Measurements from ENCODE around the gene LRRC8C. TPM values are rescaled to one million over a fixed set of nuclear protein-coding genes. Genes with fewer than 3 reads are reported as not detected.

LRRC8C gene
- total and polyA plus RNA-seq, 2 of the 8 experiments (the other 6 are each of a cell fraction or from before 2014, with no cell fraction given) = 1.1 to 2.1 TPM

GRCh38 chr1:89602871-89603404, 30.0 kb upstream of the LRRC8C start:
- ChIA-PET CTCF (ENCODE audit: partially characterized antibody) (interaction anchor here (0.8 to 4.8 kb wide), 8 partner anchors 13 to 160 kb away, joined by 3 to 28 read pairs (median 6); no protein-coding TSS in a partner anchor), POLR2A (ENCODE audit: partially characterized antibody) (interaction anchor here (2.3 kb wide), 1 partner anchor 9 kb away, joined by 12 read pairs; no protein-coding TSS in a partner anchor)
- no peak overlapping the region for H3K56ac ChIP-seq (replicated peaks; ENCODE audit: insufficient read length, low read depth, low read length)
- no peak for TF ChIP-seq YY1 (IDR thresholded peaks at IDR 0.05; ENCODE audit: low read depth, low read length)
- TF ChIP-seq SAP30 (IDR thresholded peaks at IDR 0.05; ENCODE audit: insufficient read depth, insufficient replicate concordance, low read length) = no peak
- TF ChIP-seq EGR1 (IDR thresholded peaks at IDR 0.05; ENCODE audit: borderline replicate concordance, low read depth, low read length) = no peak
- TF ChIP-seq KDM1A (IDR thresholded peaks at IDR 0.05; ENCODE audit: borderline replicate concordance, low read length) = no peak
- TF ChIP-seq ATF3 (IDR thresholded peaks at IDR 0.05; ENCODE audit: insufficient read depth, low read depth, low read length) = no peak
- no peak for TF ChIP-seq GTF2F1 (IDR thresholded peaks at IDR 0.05; ENCODE audit: borderline replicate concordance, low read depth, low read length)
- TF ChIP-seq TAF1 (IDR thresholded peaks at IDR 0.05; ENCODE audit: low read depth, low read length) = no peak
- TF ChIP-seq BRCA1 (IDR thresholded peaks at IDR 0.05; ENCODE audit: low read depth, low read length) = no peak
- no peak for TF ChIP-seq SIRT6 (IDR thresholded peaks at IDR 0.05; ENCODE audit: low read length)
- no peak for TF ChIP-seq EP300 (IDR thresholded peaks at IDR 0.05; ENCODE audit: borderline replicate concordance in 1 of 2, low read depth in 2 of 2, low read length in 2 of 2)
- no peak for TF ChIP-seq CREB1 (IDR thresholded peaks at IDR 0.05)
- no peak for TF ChIP-seq ATF2 (IDR thresholded peaks at IDR 0.05; ENCODE audit: low read length)

More at GRCh38 chr1:89602871-89603404, 30.0 kb upstream of the LRRC8C start:
- Histone ChIP-seq H3K18ac (ENCODE audit: extremely low read depth, low read length) (no peak overlapping the region), H3K4me1 (replicated peaks in 1 of 4; ENCODE audit: control insufficient read depth in 3 of 4, insufficient read depth in 4 of 4, low read length in 3 of 4) (peaks cover 2 to 14% (median 9%) of the 10 kb centered on the region in 4 experiments; a peak in 5 of 7 replicates), H2AK5ac (ENCODE audit: low read depth, low read length) (no peak overlapping the region), H3K9ac (replicated peaks in 1 of 4; ENCODE audit: extremely low read depth in 1 of 4, low read depth in 3 of 4, low read length in 3 of 4) (no peak overlapping the region), H2BK12ac (ENCODE audit: low read depth, low read length) (no peak overlapping the region), H3K9me3 (ENCODE audit: insufficient read depth in 2 of 2, low read depth in 1 of 2, low read length in 1 of 2) (no peaks in the 10 kb centered on the region), H3K4me3 (ENCODE audit: extremely low read depth in 1 of 4, insufficient read depth in 2 of 4, low read depth in 3 of 4, low read length in 4 of 4) (no peak overlapping the region), H3K79me2 (ENCODE audit: control insufficient read depth in 1 of 2, insufficient read depth in 2 of 2, low read length in 2 of 2) (no peaks in the 10 kb centered on the region), H3K23ac (ENCODE audit: insufficient read length) (no peak overlapping the region), H4K5ac (ENCODE audit: insufficient read length, low read depth, low read length) (no peak overlapping the region), H3K4ac (replicated peaks; ENCODE audit: insufficient read length, low read depth, low read length) (no peak overlapping the region), H2BK20ac (ENCODE audit: low read length) (no peak overlapping the region), H4K8ac (ENCODE audit: extremely low read depth, insufficient read depth, low read length) (no peak overlapping the region), H4K20me1 (replicated peaks in 1 of 2; ENCODE audit: control insufficient read depth in 1 of 2, insufficient read depth in 2 of 2, low read length in 2 of 2) (no peaks in the 10 kb centered on the region), H2BK15ac (ENCODE audit: low read length) (no peak overlapping the region), H4K91ac (replicated peaks; ENCODE audit: insufficient read length, low read length) (no peak overlapping the region), H3K4me2 (ENCODE audit: insufficient read depth in 1 of 2, low read depth in 2 of 2, low read length in 2 of 2) (no peak overlapping the region), H3K27me3 (replicated peaks in 1 of 4; ENCODE audit: control insufficient read depth in 3 of 4, extremely low read depth in 1 of 4, insufficient read depth in 3 of 4, low read length in 3 of 4) (no peaks in the 10 kb centered on the region; a peak in 1 of 7 replicates), H3K79me1 (ENCODE audit: low read depth, low read length) (no peaks in the 10 kb centered on the region), H2BK120ac (replicated peaks; ENCODE audit: low read depth, low read length) (no peak overlapping the region), H3K36me3 (ENCODE audit: control insufficient read depth in 2 of 4, insufficient read depth in 4 of 4, low read length in 3 of 4) (no peaks in the 10 kb centered on the region), H2BK5ac (ENCODE audit: low read depth, low read length) (no peak overlapping the region), H2AFZ (ENCODE audit: low read length) (no peak overlapping the region), H3K27ac (ENCODE audit: low read depth, low read length) (no peak overlapping the region), H3K23me2 (ENCODE audit: low read depth, low read length) (no peaks in the 10 kb centered on the region), H3K14ac (ENCODE audit: insufficient read length) (no peak overlapping the region)
- 70% methylated on average over 6 of the region's 6 CpGs; no CpG with 5 or more reads in 1 of the 2 experiments for WGBS, 2 experiments (ENCODE audit: extremely low coverage in 1 of 2, insufficient coverage in 1 of 2, insufficient read length in 1 of 2, insufficient replicate concordance in 2 of 2, low coverage in 1 of 2, low lambda C conversion rate in 2 of 2, missing lambda C conversion rate in 1 of 2)
- DNase-seq (ENCODE audit: low read depth in 1 of 2, low spot score in 2 of 2) (no peak), FAIRE-seq (no peak)

Measured in H1 (cell line).